ENCODE data around the gene ZMYND11.

DNA sequence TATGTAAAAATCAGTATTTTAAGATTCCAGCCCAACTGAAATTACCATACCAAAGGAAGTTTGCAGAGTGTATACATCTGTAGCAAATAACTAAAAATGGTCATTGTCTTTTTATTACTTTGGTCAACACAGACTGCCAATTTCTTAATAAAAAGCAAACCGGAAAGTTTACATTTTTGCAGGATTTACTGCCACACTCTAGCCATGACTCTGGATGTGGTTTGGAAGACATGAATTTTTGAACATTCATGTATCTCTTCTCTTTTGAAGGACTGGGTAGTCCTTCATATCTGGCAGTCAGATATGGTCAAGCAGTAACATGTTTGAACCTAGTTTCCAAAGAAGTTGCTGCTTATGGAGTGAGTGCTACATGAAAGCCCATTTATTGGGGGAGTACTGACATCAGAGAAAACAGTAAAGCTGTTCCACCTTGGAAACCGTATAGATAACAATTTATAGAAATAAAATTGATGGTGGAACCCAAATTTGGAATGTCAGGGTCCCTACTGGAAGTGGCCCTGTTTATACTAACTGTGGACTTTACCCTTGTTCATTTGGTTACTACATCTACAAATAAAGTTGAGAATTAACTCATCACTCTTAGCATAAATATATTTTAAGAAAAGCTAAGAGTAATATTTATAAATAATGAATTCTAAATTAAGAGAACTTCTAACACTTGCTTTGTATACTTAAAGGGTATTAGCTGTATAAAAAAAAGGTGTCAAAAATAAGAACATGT, 84.6 kb downstream of the ZMYND11 start:
- TF ChIP-seq, protein P1, sequence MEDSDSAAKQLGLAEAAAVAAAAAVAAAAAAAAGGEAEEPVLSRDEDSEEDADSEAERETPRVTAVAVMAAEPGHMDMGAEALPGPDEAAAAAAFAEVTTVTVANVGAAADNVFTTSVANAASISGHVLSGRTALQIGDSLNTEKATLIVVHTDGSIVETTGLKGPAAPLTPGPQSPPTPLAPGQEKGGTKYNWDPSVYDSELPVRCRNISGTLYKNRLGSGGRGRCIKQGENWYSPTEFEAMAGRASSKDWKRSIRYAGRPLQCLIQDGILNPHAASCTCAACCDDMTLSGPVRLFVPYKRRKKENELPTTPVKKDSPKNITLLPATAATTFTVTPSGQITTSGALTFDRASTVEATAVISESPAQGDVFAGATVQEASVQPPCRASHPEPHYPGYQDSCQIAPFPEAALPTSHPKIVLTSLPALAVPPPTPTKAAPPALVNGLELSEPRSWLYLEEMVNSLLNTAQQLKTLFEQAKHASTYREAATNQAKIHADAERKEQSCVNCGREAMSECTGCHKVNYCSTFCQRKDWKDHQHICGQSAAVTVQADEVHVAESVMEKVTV (CRISPR knock-in tag; IDR thresholded peaks at IDR 0.05): no peak
- TF ChIP-seq, protein P2, sequence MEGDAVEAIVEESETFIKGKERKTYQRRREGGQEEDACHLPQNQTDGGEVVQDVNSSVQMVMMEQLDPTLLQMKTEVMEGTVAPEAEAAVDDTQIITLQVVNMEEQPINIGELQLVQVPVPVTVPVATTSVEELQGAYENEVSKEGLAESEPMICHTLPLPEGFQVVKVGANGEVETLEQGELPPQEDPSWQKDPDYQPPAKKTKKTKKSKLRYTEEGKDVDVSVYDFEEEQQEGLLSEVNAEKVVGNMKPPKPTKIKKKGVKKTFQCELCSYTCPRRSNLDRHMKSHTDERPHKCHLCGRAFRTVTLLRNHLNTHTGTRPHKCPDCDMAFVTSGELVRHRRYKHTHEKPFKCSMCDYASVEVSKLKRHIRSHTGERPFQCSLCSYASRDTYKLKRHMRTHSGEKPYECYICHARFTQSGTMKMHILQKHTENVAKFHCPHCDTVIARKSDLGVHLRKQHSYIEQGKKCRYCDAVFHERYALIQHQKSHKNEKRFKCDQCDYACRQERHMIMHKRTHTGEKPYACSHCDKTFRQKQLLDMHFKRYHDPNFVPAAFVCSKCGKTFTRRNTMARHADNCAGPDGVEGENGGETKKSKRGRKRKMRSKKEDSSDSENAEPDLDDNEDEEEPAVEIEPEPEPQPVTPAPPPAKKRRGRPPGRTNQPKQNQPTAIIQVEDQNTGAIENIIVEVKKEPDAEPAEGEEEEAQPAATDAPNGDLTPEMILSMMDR (IDR thresholded peaks at IDR 0.05 in 2 of 3, conservative IDR thresholded peaks at IDR 0.05 in 1 of 3; ENCODE audit: insufficient read depth in 2 of 3, low read depth in 1 of 3, low read length in 3 of 3): no peak
- TF ChIP-seq POLR2A (conservative IDR thresholded peaks at IDR 0.05): no peak
- TF ChIP-seq, protein P3, sequence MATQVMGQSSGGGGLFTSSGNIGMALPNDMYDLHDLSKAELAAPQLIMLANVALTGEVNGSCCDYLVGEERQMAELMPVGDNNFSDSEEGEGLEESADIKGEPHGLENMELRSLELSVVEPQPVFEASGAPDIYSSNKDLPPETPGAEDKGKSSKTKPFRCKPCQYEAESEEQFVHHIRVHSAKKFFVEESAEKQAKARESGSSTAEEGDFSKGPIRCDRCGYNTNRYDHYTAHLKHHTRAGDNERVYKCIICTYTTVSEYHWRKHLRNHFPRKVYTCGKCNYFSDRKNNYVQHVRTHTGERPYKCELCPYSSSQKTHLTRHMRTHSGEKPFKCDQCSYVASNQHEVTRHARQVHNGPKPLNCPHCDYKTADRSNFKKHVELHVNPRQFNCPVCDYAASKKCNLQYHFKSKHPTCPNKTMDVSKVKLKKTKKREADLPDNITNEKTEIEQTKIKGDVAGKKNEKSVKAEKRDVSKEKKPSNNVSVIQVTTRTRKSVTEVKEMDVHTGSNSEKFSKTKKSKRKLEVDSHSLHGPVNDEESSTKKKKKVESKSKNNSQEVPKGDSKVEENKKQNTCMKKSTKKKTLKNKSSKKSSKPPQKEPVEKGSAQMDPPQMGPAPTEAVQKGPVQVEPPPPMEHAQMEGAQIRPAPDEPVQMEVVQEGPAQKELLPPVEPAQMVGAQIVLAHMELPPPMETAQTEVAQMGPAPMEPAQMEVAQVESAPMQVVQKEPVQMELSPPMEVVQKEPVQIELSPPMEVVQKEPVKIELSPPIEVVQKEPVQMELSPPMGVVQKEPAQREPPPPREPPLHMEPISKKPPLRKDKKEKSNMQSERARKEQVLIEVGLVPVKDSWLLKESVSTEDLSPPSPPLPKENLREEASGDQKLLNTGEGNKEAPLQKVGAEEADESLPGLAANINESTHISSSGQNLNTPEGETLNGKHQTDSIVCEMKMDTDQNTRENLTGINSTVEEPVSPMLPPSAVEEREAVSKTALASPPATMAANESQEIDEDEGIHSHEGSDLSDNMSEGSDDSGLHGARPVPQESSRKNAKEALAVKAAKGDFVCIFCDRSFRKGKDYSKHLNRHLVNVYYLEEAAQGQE (IDR thresholded peaks at IDR 0.05; ENCODE audit: borderline replicate concordance): no peak
- TF ChIP-seq, protein P3 (CRISPR knock-in tag; IDR thresholded peaks at IDR 0.05; ENCODE audit: low read depth): no peak
- TF ChIP-seq, protein P4, sequence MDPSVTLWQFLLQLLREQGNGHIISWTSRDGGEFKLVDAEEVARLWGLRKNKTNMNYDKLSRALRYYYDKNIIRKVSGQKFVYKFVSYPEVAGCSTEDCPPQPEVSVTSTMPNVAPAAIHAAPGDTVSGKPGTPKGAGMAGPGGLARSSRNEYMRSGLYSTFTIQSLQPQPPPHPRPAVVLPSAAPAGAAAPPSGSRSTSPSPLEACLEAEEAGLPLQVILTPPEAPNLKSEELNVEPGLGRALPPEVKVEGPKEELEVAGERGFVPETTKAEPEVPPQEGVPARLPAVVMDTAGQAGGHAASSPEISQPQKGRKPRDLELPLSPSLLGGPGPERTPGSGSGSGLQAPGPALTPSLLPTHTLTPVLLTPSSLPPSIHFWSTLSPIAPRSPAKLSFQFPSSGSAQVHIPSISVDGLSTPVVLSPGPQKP (CRISPR knock-in tag; IDR thresholded peaks at IDR 0.05): no peak
- TF ChIP-seq JUNB (CRISPR knock-in tag; conservative IDR thresholded peaks at IDR 0.05): no peak
- TF ChIP-seq ZNF766 (CRISPR knock-in tag; conservative IDR thresholded peaks at IDR 0.05): no peak
- no peak for TF ChIP-seq CHD2 (IDR thresholded peaks at IDR 0.05; ENCODE audit: low read depth, low read length)

Measured in K562 (cell line).